Parathyroid adenoma (tissue), 2 donors: ENCODE data around the gene RELN.
"Not testable (repeated sequence)": the region's sequence is repeated elsewhere in the genome, so short reads cannot be mapped to it uniquely, and the experiment has no call there.

ENCODE experiments used
- H2AFZ ChIP-seq: fragments of 300-600 bp; sonication (generic); one replicate; pipeline ENCODE4 v1.7.0; 2017; ENCODE audit warnings: antibody characterized with exemption, mild to moderate bottlenecking
- H3K27ac ChIP-seq: fragments of 300-600 bp; sonication (generic); one replicate; pipeline ENCODE4 v1.7.0; 2017
- H3K27me3 ChIP-seq: fragments of 300-600 bp; sonication (generic); one replicate; pipeline ENCODE4 v1.7.0; 2017; ENCODE audit warnings: low read length; ENCODE audit not compliant: control insufficient read depth, insufficient read depth
- H3K36me3 ChIP-seq: fragments of 300-600 bp; sonication (generic); one replicate; pipeline ENCODE4 v1.7.0; 2017; ENCODE audit warnings: low read length; ENCODE audit not compliant: control insufficient read depth, insufficient read depth
- H3K4me1 ChIP-seq: fragments of 300-600 bp; sonication (generic); one replicate; pipeline ENCODE4 v1.7.0; 2017; ENCODE audit warnings: control low read depth
- H3K4me2 ChIP-seq: fragments of 300-600 bp; sonication (generic); one replicate; pipeline ENCODE4 v1.7.0; 2017; ENCODE audit warnings: low read length
- H3K4me3 ChIP-seq: fragments of 300-600 bp; sonication (generic); one replicate; pipeline ENCODE4 v1.7.0; 2017; ENCODE audit warnings: low read depth, low read length
- H3K79me2 ChIP-seq: fragments of 300-600 bp; sonication (generic); one replicate; pipeline ENCODE4 v1.7.0; 2017; ENCODE audit warnings: control low read depth
- H3K9ac ChIP-seq: fragments of 300-600 bp; sonication (generic); one replicate; pipeline ENCODE4 v1.7.0; 2017; ENCODE audit warnings: mild to moderate bottlenecking
- H3K9me3 ChIP-seq: fragments of 300-600 bp; sonication (generic); one replicate; pipeline ENCODE4 v1.7.0; 2017; ENCODE audit warnings: low read length; ENCODE audit not compliant: control insufficient read depth
- CTCF ChIP-seq: fragments of 300-600 bp; sonication (generic); IDR thresholded peaks from one replicate; pipeline ENCODE4 v1.7.0; 2017; ENCODE audit warnings: antibody characterized with exemption, mild to moderate bottlenecking
- donor health status: primary hyperparathyroidism.

Gene RELN

GRCh38 chr7:103915680-103916357, 73.6 kb downstream of the RELN start:
- H3K27me3 ChIP-seq: no peaks in the 10 kb centered on the region

GRCh38 chr7:103914147-103914899, 75.1 kb downstream of the RELN start:
- Histone ChIP-seq H3K27me3 (no peaks in the 10 kb centered on the region), H3K79me2 (no peaks in the 10 kb centered on the region), H3K4me3 (no peak overlapping the region), H3K9me3 (no peaks in the 10 kb centered on the region), H3K27ac (no peak overlapping the region), H3K36me3 (no peaks in the 10 kb centered on the region), H2AFZ (no peak overlapping the region), H3K4me1 (no peaks in the 10 kb centered on the region), H3K4me2 (no peak overlapping the region), H3K9ac (no peak overlapping the region)
- TF ChIP-seq CTCF: no peak

More at GRCh38 chr7:103915680-103916357, 73.6 kb downstream of the RELN start:
- Histone ChIP-seq H3K4me2 (no peak overlapping the region), H3K36me3 (no peaks in the 10 kb centered on the region), H3K9me3 (no peaks in the 10 kb centered on the region), H3K79me2 (no peaks in the 10 kb centered on the region), H3K9ac (no peak overlapping the region), H2AFZ (no peak overlapping the region), H3K27ac (no peak overlapping the region), H3K4me1 (no peaks in the 10 kb centered on the region), H3K4me3 (no peak overlapping the region)
- TF ChIP-seq CTCF: no peak

GRCh38 chr7:103912891-103913605, 76.4 kb downstream of the RELN start:
- H3K9me3 ChIP-seq: no peaks in the 10 kb centered on the region
- no peaks in the 10 kb centered on the region for H3K79me2 ChIP-seq
- no peak overlapping the region for H3K27ac ChIP-seq
- no peak overlapping the region for H3K9ac ChIP-seq
- no peak for TF ChIP-seq CTCF
- H3K4me1 ChIP-seq: no peaks in the 10 kb centered on the region
- no peaks in the 10 kb centered on the region for H3K27me3 ChIP-seq
- no peak overlapping the region for H2AFZ ChIP-seq
- H3K4me2 ChIP-seq: no peak overlapping the region
- no peak overlapping the region for H3K4me3 ChIP-seq
- H3K36me3 ChIP-seq: no peaks in the 10 kb centered on the region

GRCh38 chr7:103911015-103911414, 78.4 kb downstream of the RELN start:
- not testable (repeated sequence) for H3K4me3 ChIP-seq, H3K27ac ChIP-seq, H3K27me3 ChIP-seq, H2AFZ ChIP-seq, H3K4me1 ChIP-seq, H3K4me2 ChIP-seq, H3K9ac ChIP-seq, H3K79me2 ChIP-seq, H3K36me3 ChIP-seq, H3K9me3 ChIP-seq

GRCh38 chr7:103905997-103906396, 83.5 kb downstream of the RELN start:
- Histone ChIP-seq H3K79me2 (no peaks in the 10 kb centered on the region), H3K27me3 (no peaks in the 10 kb centered on the region), H2AFZ (no peak overlapping the region), H3K4me1 (no peaks in the 10 kb centered on the region), H3K27ac (no peak overlapping the region), H3K9ac (no peak overlapping the region), H3K4me2 (no peak overlapping the region), H3K9me3 (no peaks in the 10 kb centered on the region), H3K36me3 (no peaks in the 10 kb centered on the region), H3K4me3 (no peak overlapping the region)
- no peak for TF ChIP-seq CTCF
